HFF-Myc (cell line): ENCODE measurements around the gene NFKB1.

ENCODE experiments used
- DNase-seq: peaks from one replicate; pipeline ENCODE4 v3.0.0-alpha.2; 2011; ENCODE audit warnings: low read depth; ENCODE audit errors: extremely low read depth
- H3K4me3 ChIP-seq: replicated peaks from 2 replicates; pipeline ENCODE4 v1.5.1; 2011; ENCODE audit warnings: low read depth, mild to moderate bottlenecking, control low read depth, low read length
- CTCF ChIP-seq: IDR thresholded peaks from 2 replicates; pipeline ENCODE4 v1.5.1; 2012; ENCODE audit warnings: mild to moderate bottlenecking, low read depth, low read length, control low read depth; ENCODE audit errors: missing control alignments

NFKB1 gene

GRCh38 chr4:102527695-102528283 is 26.6 kb downstream of the NFKB1 start:
- no peak for TF ChIP-seq CTCF
- no peak overlapping the region for H3K4me3 ChIP-seq
- DNase-seq, result no peak

GRCh38 chr4:102529977-102530376 is 28.8 kb downstream of the NFKB1 start:
- H3K4me3 ChIP-seq, result no peak overlapping the region
- TF ChIP-seq CTCF, result no peak
- DNase-seq, result no peak

GRCh38 chr4:102530986-102531385 is 29.8 kb downstream of the NFKB1 start:
- DNase-seq, result no peak
- TF ChIP-seq CTCF, result no peak
- no peak overlapping the region for H3K4me3 ChIP-seq

- H3K4me3 ChIP-seq, result no peak overlapping the region
- DNase-seq, result no peak
- no peak for TF ChIP-seq CTCF
These were observed 30.3 kb downstream of the NFKB1 start for GRCh38 chr4:102531462-102531861.

- no peak for DNase-seq
- no peak for TF ChIP-seq CTCF
These were observed 32.2 kb downstream of the NFKB1 start for GRCh38 chr4:102533348-102533747.

GRCh38 chr4:102533904-102534303 is 32.7 kb downstream of the NFKB1 start:
- no peak for TF ChIP-seq CTCF
- no peak for DNase-seq
- no peak overlapping the region for H3K4me3 ChIP-seq

More at GRCh38 chr4:102533348-102533747, 32.2 kb downstream of the NFKB1 start:
- H3K4me3 ChIP-seq, result no peak overlapping the region

GRCh38 chr4:102534845-102535244 is 33.7 kb downstream of the NFKB1 start:
- no peak for TF ChIP-seq CTCF
- H3K4me3 ChIP-seq, result no peak overlapping the region

More at GRCh38 chr4:102534845-102535244, 33.7 kb downstream of the NFKB1 start:
- DNase-seq, result no peak
